ENCODE measurements around the gene MEAK7. TPM values are rescaled to one million over a fixed set of nuclear protein-coding genes. Genes with fewer than 3 reads are reported as not detected.

The MEAK7 gene
- total RNA-seq, 2 experiments from 2014 or later: 10.4 to 11.3 TPM

GRCh38 chr16:84497418-84498222 lies 6.8 kb downstream of the MEAK7 start:
- H3K36me3 Mint-ChIP-seq: peaks cover 26% of the 10 kb centered on the region
- DNase-seq: no peak
- H3K27ac Mint-ChIP-seq: no peak overlapping the region
- H3K9me3 Mint-ChIP-seq: peaks cover 4% of the 10 kb centered on the region
- H3K4me3 Mint-ChIP-seq: no peak overlapping the region
- peaks cover 1% of the 10 kb centered on the region for H3K4me1 Mint-ChIP-seq
- no peaks in the 10 kb centered on the region for H3K27me3 Mint-ChIP-seq

GRCh38 chr16:84496991-84497390 lies 7.5 kb downstream of the MEAK7 start:
- H3K27me3 Mint-ChIP-seq: no peaks in the 10 kb centered on the region
- no peak for DNase-seq
- no peak overlapping the region for H3K4me3 Mint-ChIP-seq
- H3K9me3 Mint-ChIP-seq: peaks cover 4% of the 10 kb centered on the region
- no peak overlapping the region for H3K27ac Mint-ChIP-seq
- peaks cover 28% of the 10 kb centered on the region for H3K36me3 Mint-ChIP-seq
- H3K4me1 Mint-ChIP-seq: no peaks in the 10 kb centered on the region

GRCh38 chr16:84495506-84495905 lies 9.0 kb downstream of the MEAK7 start:
- Mint-ChIP-seq H3K27me3 (no peaks in the 10 kb centered on the region), H3K27ac (no peak overlapping the region), H3K36me3 (peaks cover 32% of the 10 kb centered on the region), H3K4me1 (no peaks in the 10 kb centered on the region), H3K9me3 (peaks cover 4% of the 10 kb centered on the region), H3K4me3 (no peak overlapping the region)
- no peak for DNase-seq

GRCh38 chr16:84489131-84489530 lies 15.3 kb downstream of the MEAK7 start:
- Mint-ChIP-seq H3K4me1 (peaks cover 3% of the 10 kb centered on the region), H3K36me3 (peaks cover 16% of the 10 kb centered on the region), H3K27me3 (no peaks in the 10 kb centered on the region), H3K4me3 (no peak overlapping the region), H3K27ac (no peak overlapping the region), H3K9me3 (peaks cover 4% of the 10 kb centered on the region)
- no peak for DNase-seq

- Mint-ChIP-seq H3K27me3 (no peaks in the 10 kb centered on the region), H3K36me3 (peaks cover 5% of the 10 kb centered on the region), H3K4me1 (peaks cover 3% of the 10 kb centered on the region), H3K27ac (no peak overlapping the region), H3K9me3 (no peaks in the 10 kb centered on the region), H3K4me3 (no peak overlapping the region)
- DNase-seq: no peak
Measured at GRCh38 chr16:84487358-84487757, 17.1 kb downstream of the MEAK7 start.

- H3K9me3 Mint-ChIP-seq: no peaks in the 10 kb centered on the region
- H3K36me3 Mint-ChIP-seq: peaks cover 3% of the 10 kb centered on the region
- no peaks in the 10 kb centered on the region for H3K27me3 Mint-ChIP-seq
- H3K4me1 Mint-ChIP-seq: peaks cover 3% of the 10 kb centered on the region
- H3K4me3 Mint-ChIP-seq: no peak overlapping the region
- no peak for DNase-seq
- H3K27ac Mint-ChIP-seq: no peak overlapping the region
Measured at GRCh38 chr16:84486551-84487235, 17.8 kb downstream of the MEAK7 start.

- peaks cover 3% of the 10 kb centered on the region for H3K36me3 Mint-ChIP-seq
- no peak for DNase-seq
Measured at GRCh38 chr16:84486126-84486525, 18.3 kb downstream of the MEAK7 start.

GRCh38 chr16:84485255-84486010 lies 19.0 kb downstream of the MEAK7 start:
- no peak for DNase-seq
- Mint-ChIP-seq H3K9me3 (no peaks in the 10 kb centered on the region), H3K4me3 (no peak overlapping the region), H3K27ac (no peak overlapping the region), H3K4me1 (peaks cover 3% of the 10 kb centered on the region), H3K36me3 (no peaks in the 10 kb centered on the region), H3K27me3 (no peaks in the 10 kb centered on the region)

More at GRCh38 chr16:84486126-84486525, 18.3 kb downstream of the MEAK7 start:
- Mint-ChIP-seq H3K4me1 (peaks cover 3% of the 10 kb centered on the region), H3K27ac (no peak overlapping the region), H3K4me3 (no peak overlapping the region), H3K27me3 (no peaks in the 10 kb centered on the region), H3K9me3 (no peaks in the 10 kb centered on the region)

- Mint-ChIP-seq H3K36me3 (no peaks in the 10 kb centered on the region), H3K4me1 (peaks cover 3% of the 10 kb centered on the region), H3K9me3 (no peaks in the 10 kb centered on the region), H3K4me3 (no peak overlapping the region), H3K27me3 (no peaks in the 10 kb centered on the region), H3K27ac (no peak overlapping the region)
- no peak for DNase-seq
Measured at GRCh38 chr16:84484579-84485254, 19.7 kb downstream of the MEAK7 start.

GRCh38 chr16:84483882-84484565 lies 20.4 kb downstream of the MEAK7 start:
- H3K4me3 Mint-ChIP-seq: no peak overlapping the region
- H3K9me3 Mint-ChIP-seq: no peaks in the 10 kb centered on the region
- peaks cover 2% of the 10 kb centered on the region for H3K36me3 Mint-ChIP-seq
- H3K4me1 Mint-ChIP-seq: no peaks in the 10 kb centered on the region
- no peak for DNase-seq
- H3K27ac Mint-ChIP-seq: no peak overlapping the region
- H3K27me3 Mint-ChIP-seq: no peaks in the 10 kb centered on the region

- Mint-ChIP-seq H3K27ac (no peak overlapping the region), H3K36me3 (peaks cover 5% of the 10 kb centered on the region)
Measured at GRCh38 chr16:84482951-84483881, 21.2 kb downstream of the MEAK7 start.

GRCh38 chr16:84482001-84482891 lies 22.2 kb downstream of the MEAK7 start:
- DNase-seq: no peak
- no peaks in the 10 kb centered on the region for H3K9me3 Mint-ChIP-seq
- H3K36me3 Mint-ChIP-seq: peaks cover 5% of the 10 kb centered on the region
- no peaks in the 10 kb centered on the region for H3K27me3 Mint-ChIP-seq
- peaks cover 8% of the 10 kb centered on the region for H3K4me1 Mint-ChIP-seq
- H3K4me3 Mint-ChIP-seq: no peak overlapping the region
- H3K27ac Mint-ChIP-seq: no peak overlapping the region

More at GRCh38 chr16:84482951-84483881, 21.2 kb downstream of the MEAK7 start:
- Mint-ChIP-seq H3K4me3 (no peak overlapping the region), H3K4me1 (peaks cover 6% of the 10 kb centered on the region), H3K9me3 (no peaks in the 10 kb centered on the region), H3K27me3 (no peaks in the 10 kb centered on the region)
- DNase-seq: no peak
